H1 (cell line): ENCODE data around the gene CYB561. TPM values are rescaled to one million over a fixed set of nuclear protein-coding genes. Genes with fewer than 3 reads are reported as not detected.

Source experiments
- BCL11A ChIP-seq, 2 experiments: IDR thresholded peaks; one replicate each; pipeline ENCODE4 v1.6.1; 2011; ENCODE audit warnings: low read depth in 2 of 2, low read length in 2 of 2, mild to moderate bottlenecking in 2 of 2
- HDAC6 ChIP-seq: IDR thresholded peaks from one replicate; pipeline ENCODE4 v1.7.1; 2012; ENCODE audit warnings: low read depth, mild to moderate bottlenecking, inconsistent platforms, low read length, moderate library complexity
- MAFK ChIP-seq: IDR thresholded peaks from 2 replicates; pipeline ENCODE4 v1.6.1; 2012; ENCODE audit warnings: low read depth, mild to moderate bottlenecking, improper control_type of control experiment, low read length
- POU5F1 ChIP-seq: IDR thresholded peaks from 2 replicates; pipeline ENCODE4 v1.6.1; 2011; ENCODE audit warnings: low read depth, mild to moderate bottlenecking, low read length, moderate library complexity
- RAD21 ChIP-seq, 2 experiments: IDR thresholded peaks in 1 of 2; conservative IDR thresholded peaks in 1 of 2; 2 replicates each; pipeline ENCODE4 v1.6.1; 2011; ENCODE audit warnings: low read depth in 2 of 2, low read length in 2 of 2, improper control_type of control experiment in 1 of 2, inconsistent platforms in 1 of 2, mild to moderate bottlenecking in 1 of 2, moderate library complexity in 1 of 2
- RBBP5 ChIP-seq: IDR thresholded peaks from 2 replicates; pipeline ENCODE4 v1.7.1; 2012; ENCODE audit warnings: low read depth, mild to moderate bottlenecking, inconsistent platforms, low read length, moderate library complexity, borderline replicate concordance
- RXRA ChIP-seq: IDR thresholded peaks from 2 replicates; pipeline ENCODE4 v1.6.1; 2011; ENCODE audit warnings: low read depth, mild to moderate bottlenecking, low read length, moderate library complexity; ENCODE audit not compliant: insufficient read depth
- SP2 ChIP-seq: IDR thresholded peaks from 2 replicates; pipeline ENCODE4 v1.6.1; 2012; ENCODE audit warnings: mild to moderate bottlenecking, low read length, inconsistent platforms
- SUZ12 ChIP-seq: fragments of 200-600 bp; sonication (generic); IDR thresholded peaks from 2 replicates; pipeline ENCODE4 v1.6.1; 2012; ENCODE audit warnings: mild to moderate bottlenecking, inconsistent platforms, low read length, moderate library complexity, mixed read lengths
- polyA plus RNA-seq, 7 experiments: library from polyadenylated mRNA; depleted of rRNA in 3 of 7; stranded (reverse) in 5 of 7; unstranded in 2 of 7; fragments of >200 nt in 5 of 7; fragments of 200-250 nt in 2 of 7; gene quantifications; 1 replicate in 5 of 7; 2 replicates in 1 of 7; 4 replicates in 1 of 7; pipeline versions ENCODE4 v1.2.1 to v1.2.3, GENCODE V29; 2011 to 2013; ENCODE audit warnings: missing spikeins in 2 of 7, mixed read lengths in 2 of 7
- total RNA-seq: library from RNA; stranded (reverse); fragmentation: NEBNext Ultra II Directional; extraction: Animal tissue kit (Norgen Biotek cat#: 25700); gene quantifications from 2 replicates; pipeline ENCODE4 v1.2.1, GENCODE V29; 2021
- TF ChIP-seq, protein P1 (sequence below): IDR thresholded peaks from 2 replicates; pipeline ENCODE4 v1.6.1; 2012; ENCODE audit warnings: inconsistent platforms

Gene CYB561
- total and polyA plus RNA-seq, 2 of the 8 experiments (the other 6 are each of a cell fraction or from before 2014, with no cell fraction given) = 19.7 to 23.4 TPM

DNA sequence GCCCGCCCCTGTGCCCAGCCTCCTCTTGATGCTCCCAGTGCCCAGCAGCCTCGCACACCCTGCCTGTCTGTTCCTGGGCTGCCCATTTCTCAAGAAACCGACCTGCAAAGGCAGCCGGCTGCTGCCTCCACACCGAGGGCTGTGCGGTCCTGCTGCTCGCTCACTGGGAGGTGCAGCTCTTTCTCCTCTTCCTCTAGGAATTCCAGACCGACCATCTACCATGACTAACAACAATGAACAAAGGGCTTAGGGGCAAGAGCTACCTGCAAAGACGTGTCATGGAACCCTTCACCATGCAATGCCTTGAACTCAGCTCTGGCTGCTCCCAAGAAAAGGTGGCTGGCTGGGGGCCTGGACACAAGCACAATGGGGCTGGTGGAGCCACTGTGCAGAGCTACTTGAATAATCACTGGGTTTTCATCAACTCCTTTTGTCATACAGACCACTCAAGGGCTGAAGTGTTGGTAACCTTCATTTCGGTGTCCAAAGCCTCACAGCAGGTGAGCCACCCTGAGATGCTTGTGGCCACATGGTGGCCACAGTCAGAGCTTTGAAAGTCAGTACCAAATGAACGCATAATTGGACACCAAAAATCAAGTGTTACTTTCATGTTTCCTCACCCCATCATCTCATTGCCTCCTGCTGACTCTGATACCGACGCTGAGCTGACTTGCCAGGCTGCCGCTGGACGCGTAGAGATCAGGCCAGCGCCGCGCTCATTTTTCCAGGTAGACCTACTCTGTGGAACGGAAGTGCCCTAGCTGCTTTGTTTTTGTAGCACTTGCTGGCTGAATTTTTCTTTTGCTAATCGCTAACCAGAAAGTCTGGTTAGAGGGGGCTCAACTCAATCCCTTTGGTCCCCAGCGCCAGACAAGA, 19.8 kb downstream of the CYB561 start (continued):
- TF ChIP-seq SUZ12 (no peak), RBBP5 (no peak), HDAC6 (no peak), SP2 (no peak), BCL11A (IDR thresholded peaks at IDR 0.05; ENCODE audit: low read depth in 2 of 2, low read length in 2 of 2) (no peak), RXRA (no peak), POU5F1 (no peak), RAD21 (IDR thresholded peaks at IDR 0.05 in 1 of 2, conservative IDR thresholded peaks at IDR 0.05 in 1 of 2; ENCODE audit: low read depth in 2 of 2, low read length in 2 of 2) (no peak), MAFK (no peak)
- TF ChIP-seq, protein P1, sequence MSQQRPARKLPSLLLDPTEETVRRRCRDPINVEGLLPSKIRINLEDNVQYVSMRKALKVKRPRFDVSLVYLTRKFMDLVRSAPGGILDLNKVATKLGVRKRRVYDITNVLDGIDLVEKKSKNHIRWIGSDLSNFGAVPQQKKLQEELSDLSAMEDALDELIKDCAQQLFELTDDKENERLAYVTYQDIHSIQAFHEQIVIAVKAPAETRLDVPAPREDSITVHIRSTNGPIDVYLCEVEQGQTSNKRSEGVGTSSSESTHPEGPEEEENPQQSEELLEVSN = no peak
